GM06990 (cell line): ENCODE data around the gene CYTIP.

Experiments used
- DNase-seq: peaks from one replicate; pipeline ENCODE4 v3.0.0-alpha.2; 2011; ENCODE audit not compliant: insufficient read length; ENCODE audit errors: extremely low read depth
- H3K27me3 ChIP-seq: replicated peaks from 2 replicates; pipeline ENCODE4 v1.6.0; 2011; ENCODE audit warnings: low read length; ENCODE audit not compliant: control insufficient read depth, insufficient read depth
- H3K36me3 ChIP-seq: 2 replicates; pipeline ENCODE4 v1.5.1; 2011; ENCODE audit warnings: low read length; ENCODE audit not compliant: control insufficient read depth, insufficient read depth
- H3K4me3 ChIP-seq: replicated peaks from 2 replicates; pipeline ENCODE4 v1.5.1; 2011; ENCODE audit warnings: low read depth, mild to moderate bottlenecking, control low read depth, low read length
- CTCF ChIP-seq: IDR thresholded peaks from 2 replicates; pipeline ENCODE4 v1.5.1; 2011; ENCODE audit warnings: low read length, control low read depth, mild to moderate bottlenecking, inconsistent platforms; ENCODE audit not compliant: insufficient read depth, poor library complexity, severe bottlenecking

The CYTIP gene

GRCh38 chr2:157438863-157439823, 4.7 kb downstream of the CYTIP start:
- no peak for TF ChIP-seq CTCF
- peaks cover under 1% of the 10 kb centered on the region for H3K36me3 ChIP-seq
- no peaks in the 10 kb centered on the region for H3K27me3 ChIP-seq
- peak overlapping the region; percentile 90 for H3K4me3 ChIP-seq
- DNase-seq = no peak

DNA sequence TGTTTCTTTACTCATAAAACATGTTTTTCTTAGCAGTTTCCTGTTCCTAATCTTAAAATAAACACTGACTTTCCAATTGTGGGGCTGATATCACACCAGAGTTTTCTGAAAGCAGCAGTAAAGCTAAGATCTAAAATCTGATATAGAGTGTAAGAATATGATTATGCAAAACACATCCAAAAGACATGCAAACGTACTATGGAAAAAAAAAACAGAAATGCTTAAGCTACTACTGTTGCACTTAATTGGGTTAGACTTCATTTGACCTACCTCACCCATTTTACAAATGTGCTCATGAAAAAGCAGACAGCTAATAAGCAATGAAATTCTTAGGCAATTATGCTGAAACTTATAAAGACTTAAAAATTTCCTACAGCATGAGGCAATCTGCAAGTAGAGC, 10.5 kb downstream of the CYTIP start:
- no peak for DNase-seq
- peaks cover 21% of the 10 kb centered on the region for H3K36me3 ChIP-seq
- H3K27me3 ChIP-seq = no peaks in the 10 kb centered on the region
- TF ChIP-seq CTCF = no peak
- no peak overlapping the region for H3K4me3 ChIP-seq

DNA sequence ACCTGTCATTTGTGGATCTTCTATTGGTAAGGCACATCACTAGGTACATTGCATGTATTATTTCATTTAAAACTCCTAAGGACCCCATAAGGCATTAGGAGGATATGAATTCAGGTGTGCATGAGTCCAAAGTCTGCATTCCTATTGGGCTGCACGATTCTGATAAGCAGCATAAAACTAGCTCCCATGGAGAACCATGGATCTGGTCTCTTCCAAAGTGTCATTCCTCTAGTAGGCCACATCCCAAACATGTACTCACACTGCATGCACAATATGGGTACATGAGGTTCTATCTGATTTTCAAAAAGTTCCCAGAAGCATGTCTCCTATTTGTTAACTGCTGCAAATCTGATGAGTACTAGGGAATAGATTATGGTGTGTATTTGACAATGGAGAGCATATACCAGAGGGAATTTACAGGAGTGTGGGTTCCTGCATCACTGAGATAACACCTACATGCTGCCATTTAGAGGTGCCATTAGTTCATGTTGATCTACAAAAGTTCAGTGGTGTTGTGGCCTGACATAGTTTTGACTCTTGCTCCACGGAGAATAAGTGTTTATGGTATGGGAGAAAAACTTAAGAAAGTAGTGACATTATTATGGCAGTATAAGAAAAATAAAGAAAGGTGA, 11.3 kb downstream of the CYTIP start:
- H3K36me3 ChIP-seq = peaks cover 23% of the 10 kb centered on the region
- DNase-seq = no peak
- no peaks in the 10 kb centered on the region for H3K27me3 ChIP-seq
- H3K4me3 ChIP-seq = no peak overlapping the region
- no peak for TF ChIP-seq CTCF

DNA sequence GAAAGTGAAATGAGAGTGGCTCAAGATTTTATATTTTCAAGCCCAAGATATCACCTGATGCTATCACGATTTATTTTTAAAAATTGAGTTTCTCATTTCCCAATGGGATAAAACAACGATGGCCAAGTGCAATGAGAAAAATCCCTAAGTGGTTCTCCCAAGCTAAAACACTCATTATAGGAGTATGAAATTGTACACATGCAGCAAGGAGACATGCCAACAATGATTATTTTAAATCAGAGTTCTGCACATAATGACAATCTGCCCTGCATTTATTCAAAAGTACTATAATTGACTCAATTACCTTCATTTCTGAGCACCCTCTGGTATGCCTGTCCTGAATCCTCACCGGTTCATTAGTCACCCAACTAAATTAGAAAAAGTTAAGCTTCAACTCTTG, 12.7 kb downstream of the CYTIP start:
- Histone ChIP-seq H3K4me3 (no peak overlapping the region), H3K36me3 (peaks cover 33% of the 10 kb centered on the region), H3K27me3 (no peaks in the 10 kb centered on the region)
- no peak for DNase-seq
- no peak for TF ChIP-seq CTCF

DNA sequence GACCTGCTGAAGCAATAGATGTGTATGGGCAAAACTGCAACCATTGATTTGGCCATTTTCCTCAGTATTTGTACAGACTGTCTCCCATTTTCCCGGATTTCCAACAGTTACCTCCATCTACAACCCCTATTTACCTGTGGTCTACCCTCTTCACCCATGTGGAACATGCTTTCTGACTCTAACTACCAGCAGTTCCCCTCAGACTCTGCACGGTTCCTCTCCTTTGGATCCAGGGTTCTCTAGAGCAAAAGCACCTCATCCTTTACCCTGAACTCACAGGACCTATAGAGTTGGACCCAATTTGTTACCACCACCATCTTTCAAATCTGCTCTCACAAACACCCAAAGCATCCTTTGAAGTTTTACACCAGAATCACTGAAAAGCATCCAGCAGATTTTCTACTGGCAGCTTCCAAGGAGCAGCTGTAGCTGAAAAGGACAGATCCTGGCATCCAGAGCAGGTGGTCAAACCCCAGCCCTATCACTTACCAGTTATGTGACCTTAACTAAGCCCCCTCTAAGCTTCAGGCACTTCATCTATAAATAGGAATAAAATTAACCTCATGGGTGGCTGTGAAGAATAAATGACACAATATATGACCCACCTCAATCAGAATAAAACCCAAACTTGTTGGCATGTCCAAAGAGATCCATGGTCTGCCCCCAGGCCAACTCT, 15.3 kb downstream of the CYTIP start:
- DNase-seq = no peak
- H3K36me3 ChIP-seq = peaks cover 30% of the 10 kb centered on the region
- no peak overlapping the region for H3K4me3 ChIP-seq
- no peak for TF ChIP-seq CTCF
- no peaks in the 10 kb centered on the region for H3K27me3 ChIP-seq
